Right forelimb (tissue), 1 donor: Measurements from ENCODE around the gene DOC2A.
A peak's percentile ranks its signal among the peaks of the same experiment; 100 is the strongest.
"Not testable (repeated sequence)": the region's sequence is repeated elsewhere in the genome, so short reads cannot be mapped to it uniquely, and the experiment has no call there.

ENCODE experiments used
- DNase-seq: peaks from one replicate; pipeline ENCODE4 v3.0.0-alpha.2; 2018

Gene DOC2A

DNA sequence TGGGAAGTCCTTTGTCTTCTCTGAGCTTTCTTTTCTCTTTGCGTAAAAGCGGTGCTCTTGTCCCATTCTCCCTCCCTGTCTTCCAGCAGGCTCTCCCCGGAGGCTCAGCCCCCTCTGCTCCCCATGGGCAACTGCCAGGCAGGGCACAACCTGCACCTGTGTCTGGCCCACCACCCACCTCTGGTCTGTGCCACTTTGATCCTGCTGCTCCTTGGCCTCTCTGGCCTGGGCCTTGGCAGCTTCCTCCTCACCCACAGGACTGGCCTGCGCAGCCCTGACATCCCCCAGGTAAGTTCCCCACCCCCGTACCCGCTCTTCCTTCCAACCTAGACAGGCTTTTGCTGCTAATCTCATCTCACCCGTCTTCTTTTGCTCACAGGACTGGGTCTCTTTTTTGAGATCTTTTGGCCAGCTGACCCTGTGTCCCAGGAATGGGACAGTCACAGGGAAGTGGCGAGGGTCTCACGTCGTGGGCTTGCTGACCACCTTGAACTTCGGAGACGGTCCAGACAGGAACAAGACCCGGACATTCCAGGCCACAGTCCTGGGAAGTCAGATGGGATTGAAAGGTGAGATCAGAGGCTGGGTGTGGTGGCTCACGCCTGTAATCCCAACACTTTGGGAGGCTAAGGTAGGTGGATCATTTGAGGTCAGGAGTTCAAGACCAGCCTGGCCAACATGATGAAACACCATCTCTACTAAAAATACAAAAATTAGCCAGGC, 47.6 kb downstream of the DOC2A start:
- DNase-seq: no peak

DNA sequence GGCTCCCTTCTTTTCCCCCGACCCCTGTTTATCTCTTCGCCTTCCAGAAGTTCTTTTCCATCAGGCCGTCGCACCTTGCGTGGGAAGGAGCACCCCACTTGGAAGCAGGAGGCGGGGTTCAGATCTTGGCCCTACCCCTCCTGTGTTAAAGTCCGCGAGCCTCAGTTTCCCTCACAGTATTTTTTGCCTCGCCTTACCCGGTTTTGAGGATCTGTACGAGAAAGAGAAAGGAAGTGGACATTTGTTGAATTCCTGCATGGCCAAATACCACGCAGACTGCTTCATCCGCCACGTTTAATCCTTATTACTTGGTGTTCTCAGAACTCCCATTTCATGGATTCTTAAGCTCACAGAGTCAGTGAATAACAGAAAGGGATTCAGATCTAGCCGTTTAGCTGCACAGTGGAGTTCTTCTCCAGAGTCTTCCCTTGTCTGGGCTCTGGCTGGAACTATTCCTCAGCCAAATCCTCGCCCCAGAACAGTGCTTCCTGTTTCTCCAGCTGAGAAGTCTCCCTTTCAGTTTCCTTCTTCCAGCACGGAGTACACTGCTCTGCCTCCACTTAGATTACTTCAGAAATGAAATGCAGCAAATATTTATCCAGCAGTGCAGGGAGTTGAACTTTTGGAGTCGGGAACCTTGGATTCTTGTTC, 48.4 kb downstream of the DOC2A start:
- no peak for DNase-seq

DNA sequence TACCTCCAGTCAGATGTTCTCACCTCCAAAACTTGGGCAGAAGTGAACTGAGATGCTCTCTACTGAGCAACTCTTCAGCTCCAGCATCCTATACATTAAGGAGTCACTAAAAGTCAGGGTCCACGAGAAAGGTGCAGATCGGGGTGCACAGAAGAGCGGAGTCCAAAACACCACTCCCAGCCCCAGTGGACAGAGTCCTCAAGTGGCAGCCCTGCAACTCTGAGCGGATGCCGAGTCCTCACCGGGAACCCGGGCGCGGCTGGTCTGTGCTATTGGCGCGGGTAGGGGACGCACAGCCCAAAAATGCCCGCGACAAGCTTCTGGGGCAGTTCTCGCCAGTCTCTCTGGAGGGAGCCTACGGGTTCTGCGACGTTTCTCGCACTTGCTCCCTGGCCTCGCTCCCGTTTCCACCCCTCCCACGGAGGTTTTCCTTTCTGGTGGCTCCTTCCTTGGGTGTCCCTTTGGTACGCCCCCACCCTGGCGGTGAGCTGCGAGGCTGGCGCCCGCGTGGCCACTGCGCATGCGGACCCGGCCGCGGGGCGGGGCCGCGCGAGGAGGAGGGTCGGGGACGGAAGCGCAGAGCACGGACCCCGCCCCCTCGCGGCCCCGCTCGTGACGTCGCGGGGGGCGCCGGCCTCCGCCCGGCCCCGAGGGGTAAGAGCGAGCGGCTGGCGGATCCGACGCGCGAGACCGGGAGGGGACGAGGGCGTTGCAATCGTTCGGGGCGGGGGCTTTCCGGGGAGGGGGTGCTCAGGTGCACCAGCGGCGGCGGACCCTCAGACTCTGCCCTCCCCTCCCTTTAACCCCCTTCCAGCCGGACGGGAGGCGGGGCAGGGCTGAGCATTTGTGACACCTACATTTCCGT, 49.1 kb downstream of the DOC2A start, which contains the start of gene TMEM219:
TSS of gene TMEM219 (plus strand) at position 601 of the 865 bp plus-strand sequence. CDS start 1,065 bp downstream, outside the sequence.
- DNase-seq: peak; percentile 97

DNA sequence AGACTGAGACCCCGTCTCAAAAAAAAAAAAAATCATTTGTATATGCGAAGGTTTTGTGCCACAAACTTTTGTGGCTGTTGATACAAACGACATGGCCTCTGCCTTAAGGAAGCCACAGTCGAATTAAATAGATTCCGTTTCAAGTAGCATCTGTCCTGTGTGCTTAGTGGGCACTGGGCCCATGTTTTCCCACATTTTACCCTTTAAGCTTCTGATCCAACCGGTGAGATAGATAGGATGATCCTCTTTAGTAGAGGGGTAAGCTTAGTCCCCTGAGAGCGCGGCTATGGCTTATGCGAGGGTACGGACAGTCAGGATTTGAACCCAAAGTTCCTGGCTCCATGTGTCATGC, 49.7 kb downstream of the DOC2A start:
- no peak for DNase-seq

DNA sequence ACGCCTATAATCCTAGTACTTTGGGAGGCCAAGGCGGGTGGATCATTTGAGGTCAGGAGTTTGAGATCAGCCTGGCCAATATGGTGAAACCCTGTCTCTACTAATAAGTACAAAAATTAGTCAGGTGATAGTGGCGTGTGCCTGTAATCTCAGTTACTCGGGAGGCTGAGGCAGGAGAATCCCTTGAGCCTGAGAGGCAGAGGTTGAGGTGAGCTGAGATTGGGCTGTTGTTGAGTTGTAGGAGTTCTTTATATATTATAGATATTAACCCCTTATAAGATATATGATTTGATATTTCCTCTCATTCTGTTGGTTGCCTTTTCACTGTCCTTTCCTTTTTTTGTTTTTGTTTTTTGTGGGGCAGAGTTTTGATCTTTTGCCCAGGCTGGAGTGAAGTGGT, 51.0 kb downstream of the DOC2A start:
- DNase-seq: not testable (repeated sequence)

DNA sequence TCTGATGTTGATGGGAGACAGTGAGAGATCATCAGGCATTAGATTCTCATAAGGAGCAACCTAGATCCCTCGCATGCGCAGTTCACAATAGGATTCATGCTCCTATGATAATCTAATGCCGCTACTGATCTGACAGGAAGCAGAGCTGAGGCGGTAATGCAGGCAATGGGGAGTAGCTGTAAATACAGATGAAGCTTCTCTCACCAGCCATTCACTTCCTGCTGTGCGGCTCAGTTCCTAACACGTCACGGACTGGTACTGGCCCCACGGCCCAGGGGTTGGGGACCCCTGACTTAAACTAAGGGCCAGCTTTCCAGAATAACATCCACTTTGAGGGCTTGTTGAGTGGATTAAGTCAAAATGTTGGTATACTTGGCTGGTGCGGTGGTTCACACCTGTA, 51.5 kb downstream of the DOC2A start:
- DNase-seq: no peak

DNA sequence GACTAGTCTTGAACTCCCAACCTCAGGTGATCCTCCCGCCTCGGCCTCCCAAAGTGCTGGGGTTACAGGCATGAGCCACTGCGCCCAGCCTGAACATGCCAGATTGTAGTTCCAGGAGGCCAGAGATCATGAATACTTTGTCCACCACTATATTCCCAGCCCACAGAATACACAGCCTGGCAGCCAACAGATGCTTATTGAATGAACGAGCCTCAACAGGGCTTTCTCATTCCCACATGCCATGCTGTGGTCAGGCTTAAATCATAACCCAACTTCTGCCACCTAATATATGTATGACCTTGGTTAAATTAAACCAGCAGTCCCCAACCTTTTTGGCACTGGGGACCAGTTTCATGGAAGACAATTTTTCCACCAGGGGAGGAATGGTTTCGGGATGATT, 52.1 kb downstream of the DOC2A start:
- DNase-seq: no peak
